Hepatic stellate cell (primary cell): ENCODE measurements around the gene CTSH.
"Not testable (repeated sequence)": the region's sequence is repeated elsewhere in the genome, so short reads cannot be mapped to it uniquely, and the experiment has no call there.

Experiments
- DNase-seq: peaks from one replicate; pipeline ENCODE4 v3.0.0; 2011; ENCODE audit warnings: low spot score

Gene CTSH

GRCh38 chr15:78921940-78922339 lies 22.9 kb downstream of the CTSH start:
- no peak for DNase-seq

GRCh38 chr15:78921517-78921916 lies 23.3 kb downstream of the CTSH start:
- DNase-seq, result no peak

GRCh38 chr15:78917888-78918287 lies 27.0 kb downstream of the CTSH start:
- no peak for DNase-seq

GRCh38 chr15:78916088-78916487 lies 28.8 kb downstream of the CTSH start:
- no peak for DNase-seq

GRCh38 chr15:78915341-78916087 lies 29.3 kb downstream of the CTSH start:
- DNase-seq, result no peak

- DNase-seq, result no peak
Measured at GRCh38 chr15:78914027-78914764, 30.6 kb downstream of the CTSH start.

GRCh38 chr15:78913012-78913411 lies 31.8 kb downstream of the CTSH start:
- DNase-seq, result no peak

GRCh38 chr15:78912316-78912715 lies 32.5 kb downstream of the CTSH start:
- no peak for DNase-seq

- no peak for DNase-seq
Measured at GRCh38 chr15:78910271-78910670, 34.6 kb downstream of the CTSH start.

GRCh38 chr15:78909791-78910228 lies 35.0 kb downstream of the CTSH start:
- DNase-seq, result no peak

- DNase-seq, result no peak
Measured at GRCh38 chr15:78909160-78909695, 35.6 kb downstream of the CTSH start.

GRCh38 chr15:78907577-78907976 lies 37.3 kb downstream of the CTSH start:
- no peak for DNase-seq

- DNase-seq, result peak; percentile 72
Measured at GRCh38 chr15:78906316-78906620, 38.6 kb downstream of the CTSH start.

GRCh38 chr15:78904599-78905358 lies 40.1 kb downstream of the CTSH start:
- DNase-seq, result no peak

GRCh38 chr15:78902281-78903032 lies 42.4 kb downstream of the CTSH start:
- DNase-seq, result not testable (repeated sequence)

GRCh38 chr15:78900819-78901533 lies 43.9 kb downstream of the CTSH start:
- DNase-seq, result not testable (repeated sequence)

GRCh38 chr15:78898540-78898939 lies 46.3 kb downstream of the CTSH start:
- no peak for DNase-seq

GRCh38 chr15:78895471-78895870 lies 49.4 kb downstream of the CTSH start:
- no peak for DNase-seq

- no peak for DNase-seq
Measured at GRCh38 chr15:78893538-78893937, 51.3 kb downstream of the CTSH start.

- no peak for DNase-seq
Measured at GRCh38 chr15:78889000-78889399, 55.8 kb downstream of the CTSH start.

- no peak for DNase-seq
Measured at GRCh38 chr15:78881681-78882080, 63.2 kb downstream of the CTSH start.
